Fibroblast of lung (primary cell): Measurements from ENCODE around the gene NCKAP5. TPM values are rescaled to one million over a fixed set of nuclear protein-coding genes. Genes with fewer than 3 reads are reported as not detected.

ENCODE experiments used
- DNase-seq, 2 donors: peaks; one replicate each; pipeline versions ENCODE4 v3.0.0 to v3.0.0-alpha.2; 2010; ENCODE audit warnings: low read depth in 2 of 2
- H2AFZ ChIP-seq: 2 replicates; pipeline ENCODE4 v1.5.1; 2012; ENCODE audit warnings: low read length, control low read depth, inconsistent platforms
- H3K27ac ChIP-seq: 2 replicates; pipeline ENCODE4 v1.5.1; 2011; ENCODE audit warnings: low read length, control low read depth; ENCODE audit not compliant: insufficient read depth
- H3K27me3 ChIP-seq: 2 replicates; pipeline ENCODE4 v1.5.1; 2011; ENCODE audit warnings: mild to moderate bottlenecking, low read length; ENCODE audit not compliant: control insufficient read depth, insufficient read depth
- H3K36me3 ChIP-seq: 2 replicates; pipeline ENCODE4 v1.5.1; 2011; ENCODE audit warnings: low read length; ENCODE audit not compliant: control insufficient read depth, insufficient read depth
- H3K4me1 ChIP-seq: 2 replicates; pipeline ENCODE4 v1.5.1; 2011; ENCODE audit warnings: low read length; ENCODE audit not compliant: control insufficient read depth, insufficient read depth; ENCODE audit errors: extremely low read depth
- H3K4me2 ChIP-seq: 2 replicates; pipeline ENCODE4 v1.5.1; 2011; ENCODE audit warnings: low read length, control low read depth; ENCODE audit not compliant: insufficient read depth; ENCODE audit errors: extremely low read depth
- H3K4me3 ChIP-seq, 4 experiments: fragments of 200-600 bp in 1 of 4; sonication (generic) in 1 of 4; replicated peaks in 1 of 4; 2 replicates each; pipeline ENCODE4 v1.5.1; 2011 to 2016; ENCODE audit warnings: low read length in 4 of 4, low read depth in 3 of 4, mild to moderate bottlenecking in 3 of 4, control low read depth in 2 of 4, inconsistent platforms in 1 of 4, mixed read lengths in 1 of 4; ENCODE audit not compliant: insufficient read depth in 1 of 4; ENCODE audit errors: control extremely low read depth in 1 of 4
- H3K79me2 ChIP-seq: 2 replicates; pipeline ENCODE4 v1.5.1; 2012; ENCODE audit warnings: mild to moderate bottlenecking, low read length, inconsistent platforms; ENCODE audit not compliant: control insufficient read depth, insufficient read depth
- H3K9ac ChIP-seq: 2 replicates; pipeline ENCODE4 v1.5.1; 2011; ENCODE audit warnings: mild to moderate bottlenecking, low read length, control low read depth; ENCODE audit not compliant: insufficient read depth
- H3K9me3 ChIP-seq: 2 replicates; pipeline ENCODE4 v1.5.1; 2012; ENCODE audit warnings: low read depth, low read length; ENCODE audit not compliant: control insufficient read depth, insufficient read depth
- H4K20me1 ChIP-seq: 2 replicates; pipeline ENCODE4 v1.5.1; 2011; ENCODE audit warnings: low read length; ENCODE audit not compliant: control insufficient read depth, insufficient read depth; ENCODE audit errors: extremely low read depth
- CTCF ChIP-seq, 2 donors: IDR thresholded peaks in 1 of 2; conservative IDR thresholded peaks in 1 of 2; 1 replicate in 1 of 2; 2 replicates in 1 of 2; pipeline ENCODE4 v1.5.1; 2011 to 2012; ENCODE audit warnings: low read length in 2 of 2, control low read depth in 1 of 2, inconsistent platforms in 1 of 2, low read depth in 1 of 2, mild to moderate bottlenecking in 1 of 2
- EZH2 ChIP-seq: IDR thresholded peaks from 2 replicates; pipeline ENCODE4 v1.5.1; 2012; ENCODE audit warnings: low read length, control low read depth, mild to moderate bottlenecking; ENCODE audit errors: missing control alignments
- polyA plus RNA-seq, 2 donors: library from polyadenylated mRNA; depleted of rRNA in 1 of 2; stranded (reverse) in 1 of 2; unstranded in 1 of 2; fragments of >200 nt; gene quantifications; 2 replicates each; pipeline ENCODE4 v1.2.1, GENCODE V29; 2011 to 2012; ENCODE audit warnings: missing spikeins in 1 of 2
- total RNA-seq: library from RNA; depleted of rRNA; stranded (reverse); fragments of >200 nt; gene quantifications from 2 replicates; pipeline ENCODE4 v1.2.1, GENCODE V29; 2014

Gene NCKAP5
- total and polyA plus RNA-seq, 2 donors (not counting 1 experiment from before 2014, with no cell fraction given) = 2.6 to 6.2 TPM

GRCh38 chr2:133589456-133589855 lies 21.2 kb upstream of the NCKAP5 start:
- TF ChIP-seq EZH2 (no peak), CTCF (conservative IDR thresholded peaks at IDR 0.05 in 1 of 2, IDR thresholded peaks at IDR 0.05 in 1 of 2; ENCODE audit: low read depth in 1 of 2, low read length in 2 of 2) (no peak)
- Histone ChIP-seq H3K27me3 (no peaks in the 10 kb centered on the region), H4K20me1 (no peaks in the 10 kb centered on the region), H3K4me1 (peaks cover 7% of the 10 kb centered on the region), H3K36me3 (no peaks in the 10 kb centered on the region), H3K4me3 (no peak overlapping the region), H3K4me2 (no peak overlapping the region), H3K9ac (no peak overlapping the region), H3K9me3 (no peaks in the 10 kb centered on the region), H2AFZ (no peak overlapping the region), H3K79me2 (no peaks in the 10 kb centered on the region), H3K27ac (no peak overlapping the region)
- DNase-seq = peak in 1 of 2 donors; percentile 39

GRCh38 chr2:133588144-133588543 lies 19.9 kb upstream of the NCKAP5 start:
- Histone ChIP-seq H3K4me1 (peaks cover 7% of the 10 kb centered on the region), H3K4me3 (no peak overlapping the region), H3K9me3 (no peaks in the 10 kb centered on the region), H3K27me3 (no peaks in the 10 kb centered on the region), H4K20me1 (no peaks in the 10 kb centered on the region), H3K36me3 (no peaks in the 10 kb centered on the region), H3K27ac (no peak overlapping the region), H3K9ac (no peak overlapping the region), H2AFZ (no peak overlapping the region), H3K4me2 (no peak overlapping the region), H3K79me2 (no peaks in the 10 kb centered on the region)
- no peak for TF ChIP-seq EZH2
- TF ChIP-seq CTCF (conservative IDR thresholded peaks at IDR 0.05 in 1 of 2, IDR thresholded peaks at IDR 0.05 in 1 of 2; ENCODE audit: low read depth in 1 of 2, low read length in 2 of 2) = no peak
- DNase-seq = no peak

- H3K4me1 ChIP-seq = peaks cover 7% of the 10 kb centered on the region
- no peak overlapping the region for H3K4me2 ChIP-seq
- H3K27ac ChIP-seq = no peak overlapping the region
- H3K79me2 ChIP-seq = no peaks in the 10 kb centered on the region
- no peaks in the 10 kb centered on the region for H3K36me3 ChIP-seq
- H3K27me3 ChIP-seq = no peaks in the 10 kb centered on the region
- H4K20me1 ChIP-seq = no peaks in the 10 kb centered on the region
- peak in 1 of 2 donors; percentile 69 for DNase-seq
- no peaks in the 10 kb centered on the region for H3K9me3 ChIP-seq
- no peak overlapping the region for H3K4me3 ChIP-seq
- H3K9ac ChIP-seq = no peak overlapping the region
- no peak overlapping the region for H2AFZ ChIP-seq
- TF ChIP-seq CTCF (conservative IDR thresholded peaks at IDR 0.05 in 1 of 2, IDR thresholded peaks at IDR 0.05 in 1 of 2; ENCODE audit: low read depth in 1 of 2, low read length in 2 of 2) (no peak), EZH2 (no peak)
These were observed 18.7 kb upstream of the NCKAP5 start for GRCh38 chr2:133586978-133587377.
